HEK293T (cell line): ENCODE results near the gene GABRG3.

Experiments
- ARNT ChIP-seq: fragments of 450-650 bp; IDR thresholded peaks from 2 replicates; pipeline ENCODE4 v1.6.1; 2017; ENCODE audit warnings: mild to moderate bottlenecking
- BHLHE40 ChIP-seq: fragments of 450-650 bp; IDR thresholded peaks from 2 replicates; pipeline ENCODE4 v1.6.1; 2016; ENCODE audit warnings: mild to moderate bottlenecking, moderate library complexity, borderline replicate concordance
- ELF4 ChIP-seq: fragments of 450-650 bp; IDR thresholded peaks from 2 replicates; pipeline ENCODE4 v1.6.1; 2017; ENCODE audit warnings: antibody characterized with exemption
- FOXA1 ChIP-seq: fragments of 450-650 bp; IDR thresholded peaks from 2 replicates; pipeline ENCODE4 v1.6.1; 2016; ENCODE audit warnings: mild to moderate bottlenecking
- FOXK2 ChIP-seq: fragments of 450-650 bp; IDR thresholded peaks from 2 replicates; pipeline ENCODE4 v1.6.1; 2016; ENCODE audit warnings: mild to moderate bottlenecking
- FOXM1 ChIP-seq: fragments of 450-650 bp; IDR thresholded peaks from 2 replicates; pipeline ENCODE4 v1.6.1; 2017; ENCODE audit warnings: mild to moderate bottlenecking, borderline replicate concordance
- HDGF ChIP-seq: fragments of 450-650 bp; IDR thresholded peaks from 2 replicates; pipeline ENCODE4 v1.6.1; 2017; ENCODE audit warnings: antibody characterized with exemption, borderline replicate concordance
- LEF1 ChIP-seq: fragments of 450-650 bp; IDR thresholded peaks from 2 replicates; pipeline ENCODE4 v1.6.1; 2017; ENCODE audit warnings: mild to moderate bottlenecking, borderline replicate concordance
- NFRKB ChIP-seq: fragments of 450-650 bp; IDR thresholded peaks from 2 replicates; pipeline ENCODE4 v1.6.1; 2016; ENCODE audit warnings: mild to moderate bottlenecking, moderate library complexity
- PKNOX1 ChIP-seq: fragments of 450-650 bp; IDR thresholded peaks from 2 replicates; pipeline ENCODE4 v1.6.1; 2016
- SP1 ChIP-seq: fragments of 450-650 bp; IDR thresholded peaks from 2 replicates; pipeline ENCODE4 v1.6.1; 2017
- SUZ12 ChIP-seq: fragments of 450-650 bp; IDR thresholded peaks from 2 replicates; pipeline ENCODE4 v1.6.1; 2016; ENCODE audit warnings: mild to moderate bottlenecking
- TARDBP ChIP-seq: fragments of 450-650 bp; IDR thresholded peaks from 2 replicates; pipeline ENCODE4 v1.6.1; 2016
- ZNF384 ChIP-seq: fragments of 450-650 bp; IDR thresholded peaks from 2 replicates; pipeline ENCODE4 v1.6.1; 2016

- no peak for TF ChIP-seq SP1
- no peak for TF ChIP-seq NFRKB
- TF ChIP-seq ZNF384: no peak
- TF ChIP-seq PKNOX1: no peak
- TF ChIP-seq TARDBP: no peak
- TF ChIP-seq ELF4: no peak
- TF ChIP-seq FOXK2: no peak
- no peak for TF ChIP-seq HDGF
- no peak for TF ChIP-seq BHLHE40
- TF ChIP-seq FOXA1: no peak
- no peak for TF ChIP-seq LEF1
- no peak for TF ChIP-seq SUZ12
- no peak for TF ChIP-seq ARNT
- no peak for TF ChIP-seq FOXM1
Observed at GRCh38 chr15:27473845-27474244, 502.9 kb downstream of the GABRG3 start.
